ENCODE results near the gene ZNF358. TPM values are rescaled to one million over a fixed set of nuclear protein-coding genes. Genes with fewer than 3 reads are reported as not detected.

ZNF358 gene
- total and polyA plus RNA-seq, 4 experiments from 2014 or later = 1.6 to 8.7 (median 8.4) TPM; not detected in 1

DNA sequence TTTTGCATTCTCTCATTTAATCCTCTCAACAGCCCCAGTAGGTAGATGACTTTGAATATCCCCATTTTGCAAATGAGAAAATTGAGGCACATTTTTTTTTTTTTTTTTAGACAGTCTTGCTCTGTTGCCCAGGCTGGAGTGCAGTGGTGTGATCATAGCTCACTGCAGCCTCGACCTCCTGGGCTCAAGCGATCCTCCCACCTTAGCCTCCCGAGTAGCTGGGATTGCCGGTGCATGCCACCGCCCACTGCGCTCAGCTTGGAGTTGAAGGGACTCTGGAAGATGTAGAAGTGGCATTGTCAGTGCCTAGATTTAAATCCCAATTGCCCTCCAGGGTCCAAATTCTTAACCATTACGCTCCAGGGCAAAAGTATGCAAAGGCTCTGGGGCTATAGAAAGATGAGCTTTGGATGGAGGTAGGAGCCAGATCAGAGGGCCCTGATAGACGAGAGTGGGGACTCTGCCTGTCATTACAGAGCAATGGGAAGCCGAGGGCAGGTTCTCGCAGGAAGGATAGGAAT is 5.7 kb downstream of the ZNF358 start:
- intact Hi-C loops (cut with micrococcal nuclease) = loop anchor here (1.0 kb wide), 2 partner anchors 13 to 32 kb away; partner anchors contain the start of gene PEX11G
- H3K36me3 Mint-ChIP-seq = peaks cover 4 to 5% of the 10 kb centered on the region in 2 donors
- Histone ChIP-seq H3K36me3 (ENCODE audit: insufficient read depth, low read length) (no peaks in the 10 kb centered on the region), H3K27ac (ENCODE audit: low read depth, low read length) (no peak overlapping the region), H3K4me1 (ENCODE audit: insufficient read depth, low read length) (peaks cover 21% of the 10 kb centered on the region), H3K9me3 (ENCODE audit: control insufficient read depth in 1 of 2, low read length in 2 of 2) (no peaks in the 10 kb centered on the region), H3K27me3 (ENCODE audit: insufficient read depth, low read length) (no peaks in the 10 kb centered on the region), H3K4me3 (ENCODE audit: low read length in 2 of 2) (peak overlapping the region in 1 of 2 donors; percentile 2)
- H3K9me3 Mint-ChIP-seq = no peaks in the 10 kb centered on the region
- peak overlapping the region in 6 of 7 donors; percentile 77 to 93 (median 89) for H3K27ac Mint-ChIP-seq
- H3K4me3 Mint-ChIP-seq = peak overlapping the region; percentile 82 to 93 (median 87)
- POLR2A ChIA-PET (ENCODE audit: partially characterized antibody) = interaction anchor here (0.7 to 6.2 kb wide), 8 partner anchors 11 to 176 kb away, joined by 3 to 94 read pairs (median 4); partner anchors contain the start of genes ARHGEF18, PEX11G and PNPLA6
- DNase-seq = no peak
- CTCF ChIA-PET (ENCODE audit: partially characterized antibody) = no interaction called here
- peaks cover 2 to 5% of the 10 kb centered on the region in 2 donors for H3K27me3 Mint-ChIP-seq
- peaks cover 7 to 26% (median 16%) of the 10 kb centered on the region in 4 donors for H3K4me1 Mint-ChIP-seq

DNA sequence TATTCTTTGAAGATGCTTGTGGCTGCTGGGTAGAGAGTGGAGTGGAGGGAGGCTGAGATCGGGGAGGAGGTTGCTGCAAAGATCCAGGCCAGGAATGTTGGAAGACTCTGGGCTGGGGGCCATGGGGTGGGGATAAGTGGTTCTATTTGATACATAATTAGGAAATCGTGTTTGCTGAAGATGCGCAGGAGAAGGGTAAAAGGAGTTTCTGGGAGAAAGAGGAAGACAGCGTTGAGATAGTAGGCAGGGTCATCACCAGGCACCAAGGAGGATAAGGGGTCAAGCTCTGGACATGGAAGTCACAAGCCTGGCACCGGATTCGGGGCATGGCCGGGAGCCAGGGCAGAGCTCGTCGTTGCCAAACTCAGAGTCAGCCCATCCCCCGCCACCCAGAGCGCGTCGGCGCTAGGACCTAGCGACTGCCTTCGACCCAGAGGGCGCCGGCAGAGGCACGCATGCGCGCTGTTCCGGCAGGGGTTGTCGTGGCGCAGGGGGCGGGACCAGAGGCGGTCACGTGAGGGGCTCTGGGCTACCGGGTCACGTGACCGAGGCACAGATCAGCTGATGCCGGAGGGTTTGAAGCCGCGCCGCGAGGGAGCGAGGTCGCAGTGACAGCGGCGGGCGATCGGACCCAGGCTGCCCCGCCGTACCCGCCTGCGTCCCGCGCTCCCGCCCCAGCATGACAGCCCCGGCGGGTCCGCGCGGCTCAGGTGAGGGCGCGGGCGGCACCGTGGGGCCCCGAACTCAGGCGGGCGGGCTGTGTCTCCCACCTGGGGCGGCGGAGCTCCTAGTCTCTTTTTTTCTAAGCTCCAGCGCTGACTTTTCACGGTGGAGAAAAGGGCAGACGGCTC is 6.4 kb downstream of the ZNF358 start, which contains the start of gene MCOLN1:
Gene MCOLN1 (plus strand): TSS at position 553 of the 851 bp plus-strand sequence. CDS start 127 bp downstream, at position 680.
- Histone ChIP-seq H3K36me3 (ENCODE audit: insufficient read depth, low read length) (no peaks in the 10 kb centered on the region), H3K27ac (ENCODE audit: low read depth, low read length) (peak within 1 kb of the TSS; percentile 42), H3K27me3 (ENCODE audit: insufficient read depth, low read length) (no peaks in the 10 kb centered on the region), H3K4me1 (ENCODE audit: insufficient read depth, low read length) (peaks cover 18% of the 10 kb centered on the region), H3K4me3 (ENCODE audit: low read length in 2 of 2) (peak within 1 kb of the TSS; percentile 65 to 69), H3K9me3 (ENCODE audit: control insufficient read depth in 1 of 2, low read length in 2 of 2) (no peaks in the 10 kb centered on the region)
- DNase-seq = peak; percentile 98 to 99 (median 98)
- peaks cover 2% of the 10 kb centered on the region in 2 donors for H3K27me3 Mint-ChIP-seq
- no peaks in the 10 kb centered on the region for H3K9me3 Mint-ChIP-seq
- ChIA-PET CTCF (ENCODE audit: partially characterized antibody) (interaction anchor here (0.9 to 1.8 kb wide), 5 partner anchors 13 to 129 kb away, joined by 3 to 12 read pairs (median 3); partner anchors contain the start of gene PNPLA6), POLR2A (ENCODE audit: partially characterized antibody) (interaction anchor here (0.6 to 6.2 kb wide), 12 partner anchors 12 to 192 kb away, joined by 3 to 94 read pairs (median 3); partner anchors contain the start of genes ARHGEF18, PET100, PEX11G and PNPLA6)
- H3K27ac Mint-ChIP-seq = peak within 1 kb of the TSS; percentile 61 to 93 (median 88)
- H3K36me3 Mint-ChIP-seq = peaks cover 7% of the 10 kb centered on the region in 2 donors
- peak within 1 kb of the TSS; percentile 82 to 93 (median 87) for H3K4me3 Mint-ChIP-seq
- peaks cover 7 to 19% (median 12%) of the 10 kb centered on the region in 4 donors for H3K4me1 Mint-ChIP-seq
- intact Hi-C loops (cut with micrococcal nuclease) = loop anchor here (1.0 kb wide), 2 partner anchors 12 to 33 kb away; partner anchors contain the start of gene PEX11G

DNA sequence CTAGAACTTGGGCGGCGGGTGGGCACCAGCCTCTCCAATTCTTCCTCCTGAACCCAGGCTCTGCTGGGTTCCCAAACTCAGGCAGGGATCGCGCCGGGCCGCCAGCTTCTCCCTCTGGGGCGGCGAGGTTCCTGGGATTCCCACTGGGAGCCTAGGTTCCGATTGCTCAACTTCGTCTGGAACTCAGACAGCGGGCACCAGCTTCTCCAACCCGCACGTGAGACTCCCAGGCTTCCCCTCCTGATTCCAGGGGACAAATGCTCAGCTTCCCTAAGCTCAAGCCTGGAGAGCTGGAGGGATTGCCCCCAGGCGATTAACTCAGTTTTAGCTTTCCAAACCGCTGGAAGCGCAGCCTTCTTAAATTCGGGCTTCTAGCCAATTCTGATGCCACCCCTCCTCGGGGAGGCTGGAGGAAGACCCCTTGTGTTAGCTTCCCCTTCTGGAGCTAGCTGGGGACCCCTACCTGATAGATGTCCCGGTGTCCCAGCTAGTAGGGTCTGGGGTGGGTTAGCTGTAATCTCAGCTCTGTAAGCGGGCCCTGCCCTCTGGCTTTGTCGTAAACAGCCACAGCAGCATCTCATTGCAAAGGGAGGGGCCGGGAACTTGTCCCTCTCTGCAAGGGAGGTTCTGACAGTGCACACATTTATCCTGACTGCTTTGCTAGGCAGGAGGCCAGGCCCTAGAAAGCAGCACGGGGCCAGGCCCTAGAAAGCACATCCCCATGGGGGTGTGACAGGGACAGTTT is 7.2 kb downstream of the ZNF358 start:
- Histone ChIP-seq H3K4me3 (ENCODE audit: low read length in 2 of 2) (peak overlapping the region; percentile 65 to 69), H3K27me3 (ENCODE audit: insufficient read depth, low read length) (no peaks in the 10 kb centered on the region), H3K36me3 (ENCODE audit: insufficient read depth, low read length) (no peaks in the 10 kb centered on the region), H3K9me3 (ENCODE audit: control insufficient read depth in 1 of 2, low read length in 2 of 2) (no peaks in the 10 kb centered on the region), H3K27ac (ENCODE audit: low read depth, low read length) (peak overlapping the region; percentile 42), H3K4me1 (ENCODE audit: insufficient read depth, low read length) (peaks cover 18% of the 10 kb centered on the region)
- peaks cover 7% of the 10 kb centered on the region in 2 donors for H3K36me3 Mint-ChIP-seq
- H3K27ac Mint-ChIP-seq = peak overlapping the region in 4 of 7 donors; percentile 15 to 87 (median 49)
- intact Hi-C loops (cut with micrococcal nuclease) = loop anchor here (1.0 kb wide), 2 partner anchors 11 to 34 kb away; partner anchors contain the start of gene PEX11G
- no peaks in the 10 kb centered on the region for H3K27me3 Mint-ChIP-seq
- CTCF ChIA-PET (ENCODE audit: partially characterized antibody) = interaction anchor here (0.8 to 1.8 kb wide), 6 partner anchors 12 to 129 kb away, joined by 3 to 12 read pairs (median 3); partner anchors contain the start of gene PNPLA6
- H3K4me3 Mint-ChIP-seq = peak overlapping the region; percentile 53 to 82 (median 64)
- peaks cover 7 to 16% (median 9%) of the 10 kb centered on the region in 4 donors for H3K4me1 Mint-ChIP-seq
- POLR2A ChIA-PET (ENCODE audit: partially characterized antibody) = interaction anchor here (0.6 to 6.2 kb wide), 8 partner anchors 11 to 192 kb away, joined by 3 to 94 read pairs (median 5); partner anchors contain the start of genes ARHGEF18, PET100, PEX11G and PNPLA6
- peak in 1 of 5 donors; percentile 22 for DNase-seq
- H3K9me3 Mint-ChIP-seq = no peaks in the 10 kb centered on the region

DNA sequence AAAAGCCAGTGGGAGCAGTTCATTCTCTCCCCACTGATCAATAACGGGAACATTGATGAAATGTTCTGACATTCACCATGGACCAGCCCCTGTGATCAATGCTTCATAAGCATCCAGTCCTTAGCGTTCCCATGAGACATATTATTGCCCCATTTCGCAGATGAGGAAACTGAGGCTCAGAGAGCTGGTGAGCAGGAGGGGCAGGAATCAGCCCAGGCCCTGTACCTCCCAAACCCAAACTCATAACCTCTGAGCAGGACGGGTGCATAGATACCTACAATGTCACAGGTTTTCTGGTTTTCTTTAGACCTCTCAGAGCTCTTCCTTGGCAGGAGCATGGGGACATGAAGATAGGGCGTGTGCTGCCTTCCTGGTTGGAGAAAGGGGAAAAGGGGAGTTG is 8.6 kb downstream of the ZNF358 start:
- CTCF ChIA-PET (ENCODE audit: partially characterized antibody) = no interaction called here
- Histone ChIP-seq H3K27ac (ENCODE audit: low read depth, low read length) (no peak overlapping the region), H3K4me3 (ENCODE audit: low read length in 2 of 2) (no peak overlapping the region), H3K27me3 (ENCODE audit: insufficient read depth, low read length) (no peaks in the 10 kb centered on the region), H3K9me3 (ENCODE audit: control insufficient read depth in 1 of 2, low read length in 2 of 2) (no peaks in the 10 kb centered on the region), H3K4me1 (ENCODE audit: insufficient read depth, low read length) (peaks cover 18% of the 10 kb centered on the region), H3K36me3 (ENCODE audit: insufficient read depth, low read length) (no peaks in the 10 kb centered on the region)
- H3K4me1 Mint-ChIP-seq = peaks cover 7 to 16% (median 9%) of the 10 kb centered on the region in 4 donors
- no peak overlapping the region for H3K27ac Mint-ChIP-seq
- peak overlapping the region in 4 of 8 donors; percentile 6 to 30 (median 16) for H3K4me3 Mint-ChIP-seq
- intact Hi-C loops (cut with micrococcal nuclease) = no loop called here
- DNase-seq = peak in 1 of 5 donors; percentile 7
- H3K36me3 Mint-ChIP-seq = peaks cover 3 to 9% of the 10 kb centered on the region in 2 donors
- H3K27me3 Mint-ChIP-seq = no peaks in the 10 kb centered on the region
- POLR2A ChIA-PET (ENCODE audit: partially characterized antibody) = interaction anchor here (6.2 kb wide), 1 partner anchor 10 kb away, joined by 94 read pairs; the partner anchor contains the start of gene PNPLA6
- H3K9me3 Mint-ChIP-seq = no peaks in the 10 kb centered on the region

DNA sequence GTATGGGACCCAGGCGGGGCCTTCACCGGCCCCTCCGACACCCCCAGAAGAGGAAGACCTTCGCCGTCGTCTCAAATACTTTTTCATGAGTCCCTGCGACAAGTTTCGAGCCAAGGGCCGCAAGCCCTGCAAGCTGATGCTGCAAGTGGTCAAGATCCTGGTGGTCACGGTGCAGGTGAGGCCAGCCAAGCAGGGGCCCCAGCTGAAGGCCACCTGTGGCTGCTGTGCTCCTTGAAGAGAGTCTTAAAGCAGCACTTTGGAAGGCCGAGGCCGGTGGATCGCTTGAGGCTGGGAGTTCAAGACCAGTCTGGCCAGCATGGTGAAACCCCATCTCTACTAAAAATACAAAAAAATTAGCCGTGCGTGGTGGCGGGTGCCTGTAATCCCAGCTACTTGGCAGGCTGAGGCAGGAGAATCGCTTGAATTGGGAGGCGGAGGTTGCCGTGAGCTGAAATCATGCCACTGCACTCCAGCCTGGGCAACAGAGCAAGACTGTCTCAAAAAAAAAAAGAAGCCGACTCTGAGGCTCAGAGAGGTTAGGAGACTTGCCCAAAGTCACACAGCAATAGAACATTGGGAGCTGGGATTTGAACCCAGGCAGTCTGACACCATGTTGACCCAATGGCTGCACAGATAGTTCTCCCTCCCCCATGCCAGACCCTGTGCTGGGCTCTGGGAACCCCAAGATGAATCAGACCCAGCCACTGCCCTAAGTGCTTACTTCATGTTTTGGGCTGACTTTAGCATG is 9.3 kb downstream of the ZNF358 start:
- peaks cover 4 to 10% of the 10 kb centered on the region in 2 donors for H3K36me3 Mint-ChIP-seq
- no peak overlapping the region for H3K27ac ChIP-seq (ENCODE audit: low read depth, low read length)
- H3K4me3 ChIP-seq (ENCODE audit: low read length in 2 of 2) = no peak overlapping the region
- ChIA-PET POLR2A (ENCODE audit: partially characterized antibody) (interaction anchor here (6.2 kb wide), 1 partner anchor 9 kb away, joined by 94 read pairs; the partner anchor contains the start of gene PNPLA6), CTCF (ENCODE audit: partially characterized antibody) (no interaction called here)
- intact Hi-C loops (cut with micrococcal nuclease) = no loop called here
- H3K9me3 ChIP-seq (ENCODE audit: control insufficient read depth in 1 of 2, low read length in 2 of 2) = no peaks in the 10 kb centered on the region
- no peaks in the 10 kb centered on the region for H3K36me3 ChIP-seq (ENCODE audit: insufficient read depth, low read length)
- no peaks in the 10 kb centered on the region for H3K27me3 ChIP-seq (ENCODE audit: insufficient read depth, low read length)
- no peak overlapping the region for H3K27ac Mint-ChIP-seq
- peaks cover 18% of the 10 kb centered on the region for H3K4me1 ChIP-seq (ENCODE audit: insufficient read depth, low read length)
- peak overlapping the region in 1 of 8 donors; percentile 46 for H3K4me3 Mint-ChIP-seq
- no peaks in the 10 kb centered on the region for H3K9me3 Mint-ChIP-seq
- peaks cover 7 to 16% (median 9%) of the 10 kb centered on the region in 4 donors for H3K4me1 Mint-ChIP-seq
- H3K27me3 Mint-ChIP-seq = no peaks in the 10 kb centered on the region
- peak in 1 of 5 donors; percentile 11 for DNase-seq

All from CD4-positive, alpha-beta memory T cell (primary cell).